Tracheal epithelial cell (primary cell): Measurements from ENCODE around the gene NABP1. TPM values are rescaled to one million over a fixed set of nuclear protein-coding genes. Genes with fewer than 3 reads are reported as not detected.

Source experiments
- total RNA-seq: library from RNA; depleted of rRNA; stranded (reverse); fragments of >200 nt; gene quantifications from 2 replicates; pipeline ENCODE4 v1.2.1, GENCODE V29; 2014

NABP1 gene, protein sequence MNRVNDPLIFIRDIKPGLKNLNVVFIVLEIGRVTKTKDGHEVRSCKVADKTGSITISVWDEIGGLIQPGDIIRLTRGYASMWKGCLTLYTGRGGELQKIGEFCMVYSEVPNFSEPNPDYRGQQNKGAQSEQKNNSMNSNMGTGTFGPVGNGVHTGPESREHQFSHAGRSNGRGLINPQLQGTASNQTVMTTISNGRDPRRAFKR
- 23.0 and 37.8 TPM in 2 replicates for total RNA-seq

DNA sequence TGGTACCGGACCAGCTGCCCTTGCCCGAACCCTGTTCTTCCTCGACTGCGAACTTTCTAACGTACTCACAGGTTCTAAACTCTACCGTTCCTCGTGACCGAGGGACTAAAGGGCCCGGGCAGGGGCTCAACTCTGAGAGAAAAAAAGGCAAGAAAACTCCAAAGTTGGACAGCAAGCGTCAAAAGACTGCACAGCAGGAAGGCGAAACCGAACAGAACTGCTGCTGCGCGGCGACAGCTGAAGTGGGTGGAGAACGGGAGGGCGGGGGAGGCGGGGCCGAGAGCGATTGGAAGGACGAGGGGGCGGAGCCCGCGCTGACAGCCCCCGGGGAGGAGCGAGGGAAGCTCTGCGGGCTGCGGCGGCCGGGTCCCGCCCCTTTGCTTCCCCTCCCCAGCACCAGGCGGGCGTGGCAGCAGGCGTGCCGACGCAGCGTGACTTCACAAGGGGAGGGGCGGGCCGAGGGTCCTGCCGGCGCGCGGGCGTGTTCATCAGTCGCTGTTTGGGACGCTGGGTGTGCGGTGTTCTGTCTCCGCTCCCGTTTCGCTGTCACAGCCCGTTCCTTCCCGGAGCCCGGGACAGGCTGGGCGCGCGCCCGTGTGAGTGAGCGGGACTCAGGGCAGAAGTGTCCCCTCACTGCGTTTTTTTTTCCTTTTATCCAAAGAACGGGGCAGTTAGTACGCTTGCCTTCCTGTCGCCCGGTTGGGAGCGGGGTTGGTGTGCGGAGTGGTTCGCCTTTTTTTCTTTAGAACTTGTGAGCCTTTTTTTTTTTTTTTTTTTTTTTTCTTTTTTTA, at the start of gene NABP1:
TSS of gene NABP1 (plus strand) at position 491 of the 791 bp plus-strand sequence. CDS start 479 bp downstream, outside the sequence.

Other genes starting within 250 kb of the NABP1 start
- gene CAVIN2, start 169.0 kb downstream of the NABP1 start, total RNA-seq, result 1.7 and 6.8 TPM in 2 replicates